ENCODE measurements around the gene DTX1. TPM values are rescaled to one million over a fixed set of nuclear protein-coding genes. Genes with fewer than 3 reads are reported as not detected.

Gene DTX1
- total and polyA plus RNA-seq, 2 of the 13 experiments (the other 11 are each of a cell fraction or from before 2014, with no cell fraction given): not detected

DNA sequence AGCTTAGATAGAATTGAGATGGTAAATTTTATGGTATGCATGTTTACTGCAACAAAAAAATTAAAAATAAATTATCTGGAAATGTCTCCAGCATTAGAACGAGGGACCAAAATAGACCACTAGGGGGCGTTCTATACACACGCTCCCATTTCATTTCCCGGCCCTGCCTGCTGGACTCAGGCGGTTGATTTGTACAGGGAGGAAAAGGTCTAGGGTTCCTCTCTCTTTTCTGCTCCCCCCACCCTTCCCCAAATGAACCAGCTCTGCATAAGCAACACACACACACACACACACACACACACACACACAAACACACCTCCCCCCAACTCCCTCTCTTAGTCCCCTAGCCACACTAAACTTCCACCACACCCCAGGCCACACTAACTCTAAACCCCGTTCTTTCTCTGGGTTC is 7.8 kb upstream of the DTX1 start:
- Histone ChIP-seq H3K9ac (ENCODE audit: insufficient read depth, low read depth, low read length) (no peak overlapping the region), H2AFZ (ENCODE audit: low read length) (no peak overlapping the region), H3K4me2 (ENCODE audit: low read depth, low read length) (no peak overlapping the region), H3K27me3 (ENCODE audit: control insufficient read depth in 1 of 2, insufficient read depth in 2 of 2, low read length in 2 of 2) (peaks cover 1 to 3% of the 10 kb centered on the region in 2 experiments; a peak in 1 of 5 replicates), H3K4me3 (replicated peaks in 1 of 3; ENCODE audit: insufficient read depth in 1 of 3, low read depth in 2 of 3, low read length in 3 of 3) (no peak overlapping the region), H3K79me2 (ENCODE audit: insufficient read depth, low read length) (no peaks in the 10 kb centered on the region), H3K4me1 (ENCODE audit: insufficient read depth, low read length) (no peaks in the 10 kb centered on the region), H3K27ac (ENCODE audit: extremely low read length, insufficient read depth, low read length) (no peak overlapping the region), H3K9me3 (ENCODE audit: low read length) (no peaks in the 10 kb centered on the region), H4K20me1 (ENCODE audit: insufficient read depth, low read length) (no peaks in the 10 kb centered on the region), H3K36me3 (replicated peaks in 1 of 2; ENCODE audit: control insufficient read depth in 1 of 2, insufficient read depth in 2 of 2, low read length in 2 of 2) (no peaks in the 10 kb centered on the region)
- TF ChIP-seq, protein P1, sequence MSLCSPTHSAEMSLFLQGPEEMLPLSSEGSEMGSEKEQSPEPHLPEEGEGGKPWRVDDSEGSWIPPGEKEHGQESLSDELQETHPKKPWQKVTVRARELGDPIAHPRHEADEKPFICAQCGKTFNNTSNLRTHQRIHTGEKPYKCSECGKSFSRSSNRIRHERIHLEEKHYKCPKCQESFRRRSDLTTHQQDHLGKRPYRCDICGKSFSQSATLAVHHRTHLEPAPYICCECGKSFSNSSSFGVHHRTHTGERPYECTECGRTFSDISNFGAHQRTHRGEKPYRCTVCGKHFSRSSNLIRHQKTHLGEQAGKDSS (CRISPR knock-in tag; IDR thresholded peaks at IDR 0.05; ENCODE audit: borderline replicate concordance, low read depth): no peak
- TF ChIP-seq ZNF788 (CRISPR knock-in tag; IDR thresholded peaks at IDR 0.05; ENCODE audit: borderline replicate concordance) (no peak), PRPF4 (IDR thresholded peaks at IDR 0.05; ENCODE audit: low read depth, low read length, poor library complexity, severe bottlenecking) (no peak), ZNF34 (CRISPR knock-in tag; IDR thresholded peaks at IDR 0.05; ENCODE audit: borderline replicate concordance) (no peak), RNF2 (conservative IDR thresholded peaks at IDR 0.05; ENCODE audit: low read depth) (no peak), DNMT1 (CRISPR knock-in tag; IDR thresholded peaks at IDR 0.05) (no peak), SUZ12 (IDR thresholded peaks at IDR 0.05; ENCODE audit: low read depth, low read length) (no peak), KDM2A (CRISPR knock-in tag; IDR thresholded peaks at IDR 0.05; ENCODE audit: borderline replicate concordance, low read depth) (no peak), CEBPG (CRISPR knock-in tag; IDR thresholded peaks at IDR 0.05) (no peak), ZIK1 (CRISPR knock-in tag; IDR thresholded peaks at IDR 0.05; ENCODE audit: borderline replicate concordance, low read depth) (no peak), ZSCAN9 (CRISPR knock-in tag; IDR thresholded peaks at IDR 0.05; ENCODE audit: borderline replicate concordance) (no peak), SP5 (CRISPR knock-in tag; IDR thresholded peaks at IDR 0.05; ENCODE audit: borderline replicate concordance, low read depth) (no peak), STAG1 (CRISPR knock-in tag; IDR thresholded peaks at IDR 0.05) (peak; percentile 84), ZBTB20 (CRISPR knock-in tag; IDR thresholded peaks at IDR 0.05; ENCODE audit: borderline replicate concordance, low read depth) (no peak), TBX2 (CRISPR knock-in tag; IDR thresholded peaks at IDR 0.05; ENCODE audit: borderline replicate concordance) (no peak), GTF2F1 (IDR thresholded peaks at IDR 0.05; ENCODE audit: low read length) (no peak), ZNF180 (CRISPR knock-in tag; IDR thresholded peaks at IDR 0.05; ENCODE audit: borderline replicate concordance, low read depth) (no peak), SMC3 (IDR thresholded peaks at IDR 0.05; ENCODE audit: low read length) (peak; percentile 89), ZKSCAN5 (CRISPR knock-in tag; IDR thresholded peaks at IDR 0.05) (no peak), RAD21 (CRISPR knock-in tag; IDR thresholded peaks at IDR 0.05) (peak; percentile 71)
- TF ChIP-seq, protein P2, sequence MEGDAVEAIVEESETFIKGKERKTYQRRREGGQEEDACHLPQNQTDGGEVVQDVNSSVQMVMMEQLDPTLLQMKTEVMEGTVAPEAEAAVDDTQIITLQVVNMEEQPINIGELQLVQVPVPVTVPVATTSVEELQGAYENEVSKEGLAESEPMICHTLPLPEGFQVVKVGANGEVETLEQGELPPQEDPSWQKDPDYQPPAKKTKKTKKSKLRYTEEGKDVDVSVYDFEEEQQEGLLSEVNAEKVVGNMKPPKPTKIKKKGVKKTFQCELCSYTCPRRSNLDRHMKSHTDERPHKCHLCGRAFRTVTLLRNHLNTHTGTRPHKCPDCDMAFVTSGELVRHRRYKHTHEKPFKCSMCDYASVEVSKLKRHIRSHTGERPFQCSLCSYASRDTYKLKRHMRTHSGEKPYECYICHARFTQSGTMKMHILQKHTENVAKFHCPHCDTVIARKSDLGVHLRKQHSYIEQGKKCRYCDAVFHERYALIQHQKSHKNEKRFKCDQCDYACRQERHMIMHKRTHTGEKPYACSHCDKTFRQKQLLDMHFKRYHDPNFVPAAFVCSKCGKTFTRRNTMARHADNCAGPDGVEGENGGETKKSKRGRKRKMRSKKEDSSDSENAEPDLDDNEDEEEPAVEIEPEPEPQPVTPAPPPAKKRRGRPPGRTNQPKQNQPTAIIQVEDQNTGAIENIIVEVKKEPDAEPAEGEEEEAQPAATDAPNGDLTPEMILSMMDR (CRISPR knock-in tag; IDR thresholded peaks at IDR 0.05): peak; percentile 78
- TF ChIP-seq, protein P3, sequence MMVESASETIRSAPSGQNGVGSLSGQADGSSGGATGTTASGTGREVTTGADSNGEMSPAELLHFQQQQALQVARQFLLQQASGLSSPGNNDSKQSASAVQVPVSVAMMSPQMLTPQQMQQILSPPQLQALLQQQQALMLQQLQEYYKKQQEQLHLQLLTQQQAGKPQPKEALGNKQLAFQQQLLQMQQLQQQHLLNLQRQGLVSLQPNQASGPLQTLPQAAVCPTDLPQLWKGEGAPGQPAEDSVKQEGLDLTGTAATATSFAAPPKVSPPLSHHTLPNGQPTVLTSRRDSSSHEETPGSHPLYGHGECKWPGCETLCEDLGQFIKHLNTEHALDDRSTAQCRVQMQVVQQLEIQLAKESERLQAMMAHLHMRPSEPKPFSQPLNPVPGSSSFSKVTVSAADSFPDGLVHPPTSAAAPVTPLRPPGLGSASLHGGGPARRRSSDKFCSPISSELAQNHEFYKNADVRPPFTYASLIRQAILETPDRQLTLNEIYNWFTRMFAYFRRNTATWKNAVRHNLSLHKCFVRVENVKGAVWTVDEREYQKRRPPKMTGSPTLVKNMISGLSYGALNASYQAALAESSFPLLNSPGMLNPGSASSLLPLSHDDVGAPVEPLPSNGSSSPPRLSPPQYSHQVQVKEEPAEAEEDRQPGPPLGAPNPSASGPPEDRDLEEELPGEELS (CRISPR knock-in tag; IDR thresholded peaks at IDR 0.05): no peak
- in situ Hi-C loops (cut with HindIII; ENCODE audit: extremely low pct_ligation_motif_present, low pct_unique_long_range_greater_than_20kb) (loop anchor here (5.0 kb wide), 2 partner anchors 49 to 109 kb away; no protein-coding TSS in a partner anchor), intact Hi-C loops (cut with micrococcal nuclease; ENCODE audit: unreplicated experiment) (loop anchor here (1.0 to 2.0 kb wide), 3 partner anchors 50 to 126 kb away; no protein-coding TSS in a partner anchor)
- FAIRE-seq (peak; percentile 67), ATAC-seq (peak; percentile 85), DNase-seq (ENCODE audit: low spot score) (peak; percentile 40)
- BruUV-seq (replicated peaks): no TSS peak
- ChIA-PET POLR2A (no interaction called here), CTCF (ENCODE audit: low intra/inter-chr PET ratio, low total read pairs) (interaction anchor here (1.5 to 3.5 kb wide), 6 partner anchors 44 to 126 kb away, joined by 3 to 43 read pairs (median 10); partner anchors contain the start of gene CFAP73)
- WGBS (ENCODE audit: low lambda C conversion rate): 3% methylated on average over 6 of the region's 6 CpGs

Data from HepG2 (cell line).